WERI-Rb-1 (cell line): ENCODE results near the gene LMO7.

Experiments
- DNase-seq: peaks from one replicate; pipeline ENCODE4 v3.0.0-alpha.2; 2020
- H3K27ac ChIP-seq: fragments of 250-450 bp; sonication (Bioruptor Pico); 2 replicates; pipeline ENCODE4 v1.5.1; 2020; ENCODE audit warnings: mild to moderate bottlenecking, moderate library complexity
- H3K27me3 ChIP-seq: fragments of 250-450 bp; sonication (Bioruptor Pico); 2 replicates; pipeline ENCODE4 v1.5.1; 2021; ENCODE audit warnings: mild to moderate bottlenecking, low read depth, moderate library complexity; ENCODE audit not compliant: insufficient read depth, severe bottlenecking
- H3K36me3 ChIP-seq: fragments of 250-450 bp; sonication (Bioruptor Pico); 2 replicates; pipeline ENCODE4 v1.5.1; 2020; ENCODE audit warnings: mild to moderate bottlenecking, moderate library complexity
- H3K4me3 ChIP-seq: 2 replicates; pipeline ENCODE4 v1.5.1; 2011; ENCODE audit warnings: low read depth, mild to moderate bottlenecking, control low read depth, low read length
- H3K9me3 ChIP-seq: fragments of 250-450 bp; sonication (Bioruptor Pico); 2 replicates; pipeline ENCODE4 v1.5.1; 2021; ENCODE audit warnings: mild to moderate bottlenecking, moderate library complexity; ENCODE audit not compliant: severe bottlenecking
- TF ChIP-seq, protein P1 (sequence below): IDR thresholded peaks from 2 replicates; pipeline ENCODE4 v1.5.1; 2011; ENCODE audit warnings: low read depth, mild to moderate bottlenecking, control low read depth, inconsistent platforms, low read length

Gene LMO7

DNA sequence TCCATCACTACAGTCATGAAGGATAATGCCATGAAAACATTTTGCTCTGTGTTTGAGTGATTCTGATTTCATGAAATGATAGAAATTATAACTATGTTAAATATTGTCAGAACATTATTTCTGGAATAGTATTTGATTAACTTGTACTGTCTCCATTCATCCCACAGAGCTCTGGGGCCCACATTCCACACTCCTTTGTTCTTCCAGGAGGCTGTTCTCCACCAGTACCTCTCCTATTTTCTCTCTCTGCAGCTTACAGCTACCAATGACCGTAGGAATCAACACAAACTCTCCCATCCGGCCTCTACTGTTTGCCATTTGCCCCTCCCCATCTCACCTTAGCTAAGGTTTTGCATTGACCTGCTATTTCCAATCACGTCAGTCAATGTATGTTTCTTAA, 240.9 kb downstream of the LMO7 start:
- no peaks in the 10 kb centered on the region for H3K9me3 ChIP-seq
- TF ChIP-seq, protein P1, sequence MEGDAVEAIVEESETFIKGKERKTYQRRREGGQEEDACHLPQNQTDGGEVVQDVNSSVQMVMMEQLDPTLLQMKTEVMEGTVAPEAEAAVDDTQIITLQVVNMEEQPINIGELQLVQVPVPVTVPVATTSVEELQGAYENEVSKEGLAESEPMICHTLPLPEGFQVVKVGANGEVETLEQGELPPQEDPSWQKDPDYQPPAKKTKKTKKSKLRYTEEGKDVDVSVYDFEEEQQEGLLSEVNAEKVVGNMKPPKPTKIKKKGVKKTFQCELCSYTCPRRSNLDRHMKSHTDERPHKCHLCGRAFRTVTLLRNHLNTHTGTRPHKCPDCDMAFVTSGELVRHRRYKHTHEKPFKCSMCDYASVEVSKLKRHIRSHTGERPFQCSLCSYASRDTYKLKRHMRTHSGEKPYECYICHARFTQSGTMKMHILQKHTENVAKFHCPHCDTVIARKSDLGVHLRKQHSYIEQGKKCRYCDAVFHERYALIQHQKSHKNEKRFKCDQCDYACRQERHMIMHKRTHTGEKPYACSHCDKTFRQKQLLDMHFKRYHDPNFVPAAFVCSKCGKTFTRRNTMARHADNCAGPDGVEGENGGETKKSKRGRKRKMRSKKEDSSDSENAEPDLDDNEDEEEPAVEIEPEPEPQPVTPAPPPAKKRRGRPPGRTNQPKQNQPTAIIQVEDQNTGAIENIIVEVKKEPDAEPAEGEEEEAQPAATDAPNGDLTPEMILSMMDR: no peak
- no peak for DNase-seq

DNA sequence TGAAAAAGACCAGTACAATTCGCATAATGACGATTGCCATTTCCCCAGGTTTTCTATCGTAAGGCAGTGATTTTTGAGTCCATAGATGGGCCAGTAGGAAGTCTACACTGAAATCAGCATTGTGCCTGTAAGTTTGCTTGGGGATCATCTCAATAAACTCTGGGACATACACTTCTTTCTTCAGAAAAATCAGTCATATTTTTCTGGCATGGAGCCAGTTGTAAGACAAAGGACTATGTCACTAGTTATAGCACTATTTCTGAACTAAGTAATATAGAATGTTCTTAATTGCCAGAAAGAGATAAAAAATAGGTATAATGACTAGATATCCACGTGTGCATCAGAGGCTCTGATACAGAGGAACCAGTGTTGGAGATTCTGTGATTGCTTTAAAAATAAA, 243.5 kb downstream of the LMO7 start:
- TF ChIP-seq, protein P1: no peak

More for the DNA sequence above, 240.9 kb downstream of the LMO7 start:
- Histone ChIP-seq H3K36me3 (no peaks in the 10 kb centered on the region), H3K27ac (no peak overlapping the region), H3K4me3 (no peak overlapping the region), H3K27me3 (no peaks in the 10 kb centered on the region)

GRCh38 chr13:75881109-75881775, 245.1 kb downstream of the LMO7 start:
- H3K27me3 ChIP-seq: no peaks in the 10 kb centered on the region
- DNase-seq: no peak
- no peaks in the 10 kb centered on the region for H3K36me3 ChIP-seq
- TF ChIP-seq, protein P1: no peak
- no peaks in the 10 kb centered on the region for H3K9me3 ChIP-seq
- no peak overlapping the region for H3K4me3 ChIP-seq
- H3K27ac ChIP-seq: no peak overlapping the region

More for the DNA sequence above, 243.5 kb downstream of the LMO7 start:
- Histone ChIP-seq H3K4me3 (no peak overlapping the region), H3K27ac (no peak overlapping the region), H3K36me3 (no peaks in the 10 kb centered on the region), H3K9me3 (no peaks in the 10 kb centered on the region), H3K27me3 (no peaks in the 10 kb centered on the region)
- DNase-seq: no peak

- no peak overlapping the region for H3K27ac ChIP-seq
- no peak for DNase-seq
- no peaks in the 10 kb centered on the region for H3K9me3 ChIP-seq
- no peak overlapping the region for H3K4me3 ChIP-seq
- TF ChIP-seq, protein P1: no peak
- H3K27me3 ChIP-seq: no peaks in the 10 kb centered on the region
- no peaks in the 10 kb centered on the region for H3K36me3 ChIP-seq
These were observed 246.1 kb downstream of the LMO7 start for GRCh38 chr13:75882261-75882660.

DNA sequence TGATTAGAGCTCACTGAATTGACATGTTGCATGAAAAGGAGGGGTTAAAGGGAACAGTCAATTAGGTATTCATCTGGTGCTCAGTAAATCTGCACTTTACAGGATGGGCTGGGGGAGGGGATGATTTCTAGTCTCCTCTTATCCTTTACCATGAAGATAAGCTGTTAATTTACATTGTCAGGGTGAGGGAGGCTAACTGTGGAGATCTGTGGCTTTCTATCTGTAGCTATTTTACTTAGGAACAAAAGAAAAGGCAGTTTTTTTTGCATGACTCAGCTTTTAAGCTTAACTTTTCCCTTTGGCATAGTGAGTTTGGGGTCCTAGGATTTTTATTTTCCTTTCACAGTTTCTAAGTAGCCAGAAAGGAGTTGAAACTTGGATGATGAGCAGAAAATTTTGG, 253.3 kb downstream of the LMO7 start:
- no peaks in the 10 kb centered on the region for H3K9me3 ChIP-seq
- no peaks in the 10 kb centered on the region for H3K27me3 ChIP-seq
- no peaks in the 10 kb centered on the region for H3K36me3 ChIP-seq
- no peak overlapping the region for H3K27ac ChIP-seq
- TF ChIP-seq, protein P1: no peak
- DNase-seq: peak; percentile 61
- H3K4me3 ChIP-seq: no peak overlapping the region

DNA sequence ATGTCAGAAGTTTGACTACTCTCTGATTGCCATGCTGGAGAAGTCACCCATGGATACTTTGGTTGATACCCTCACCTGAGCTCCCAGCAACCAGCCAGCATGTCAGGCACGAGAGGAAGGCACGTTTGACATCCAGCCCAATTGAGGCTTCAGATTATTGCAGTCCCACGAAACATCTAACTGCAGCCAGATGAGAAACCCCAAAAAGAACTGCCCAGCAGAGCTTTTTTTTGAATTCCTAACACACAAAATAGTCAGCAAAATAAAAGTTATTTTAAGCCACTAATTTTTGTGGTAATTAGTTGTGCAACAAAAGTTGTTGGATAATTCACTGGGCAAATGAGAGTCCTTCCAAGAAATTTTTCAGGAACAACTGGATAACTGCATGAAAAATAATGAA, 259.0 kb downstream of the LMO7 start:
- Histone ChIP-seq H3K4me3 (no peak overlapping the region), H3K27ac (no peak overlapping the region), H3K9me3 (no peaks in the 10 kb centered on the region), H3K36me3 (no peaks in the 10 kb centered on the region), H3K27me3 (no peaks in the 10 kb centered on the region)
- DNase-seq: no peak
- TF ChIP-seq, protein P1: no peak
